Measurements from ENCODE around the gene LYZL2. TPM values are rescaled to one million over a fixed set of nuclear protein-coding genes. Genes with fewer than 3 reads are reported as not detected.

The LYZL2 gene
- total RNA-seq, 1 experiment from 2014 or later, result not detected

GRCh38 chr10:30589441-30589840 lies 40.1 kb downstream of the LYZL2 start:
- no peaks in the 10 kb centered on the region for H3K36me3 ChIP-seq (ENCODE audit: control insufficient read depth in 1 of 2, insufficient read depth in 2 of 2, low read length in 2 of 2)
- H2AFZ ChIP-seq (ENCODE audit: low read depth, low read length, poor library complexity, severe bottlenecking), result no peak overlapping the region
- no peaks in the 10 kb centered on the region for H3K27me3 ChIP-seq (ENCODE audit: insufficient read depth, low read length)
- H3K9me3 ChIP-seq (ENCODE audit: control insufficient read depth in 1 of 2, insufficient read depth in 1 of 2, low read depth in 1 of 2, low read length in 2 of 2), result no peaks in the 10 kb centered on the region
- ATAC-seq (no peak), DNase-seq (ENCODE audit: low read depth, low spot score) (no peak)
- intact Hi-C loops (cut with micrococcal nuclease), result no loop called here
- no TSS peak for BruUV-seq (replicated peaks)
- no peaks in the 10 kb centered on the region for H3K79me2 ChIP-seq (ENCODE audit: insufficient read depth, low read length)
- ChIA-PET RAD21 (ENCODE audit: low non-redundant PET in 1 of 2, low total read pairs in 2 of 2, uncharacterized antibody in 2 of 2, unreplicated experiment in 2 of 2) (no interaction called here), POLR2A (no interaction called here), CTCF (interaction anchor here (1.2 to 2.8 kb wide), 2 partner anchors 197 to 229 kb away, joined by 5 to 46 read pairs; no protein-coding TSS in a partner anchor)
- H3K9ac ChIP-seq (ENCODE audit: low read length), result no peak overlapping the region
- no peak overlapping the region for H3K4me2 ChIP-seq (ENCODE audit: low read length)
- no peaks in the 10 kb centered on the region for H3K9me2 ChIP-seq (ENCODE audit: insufficient read depth)
- H3K4me3 ChIP-seq (replicated peaks in 1 of 2; ENCODE audit: low read depth in 1 of 2, low read length in 2 of 2), result no peak overlapping the region
- TF ChIP-seq JUND (IDR thresholded peaks at IDR 0.05), result no peak
- TF ChIP-seq ZNF274 (IDR thresholded peaks at IDR 0.05; ENCODE audit: low read depth, low read length), result no peak
- TF ChIP-seq YY1 (IDR thresholded peaks at IDR 0.05; ENCODE audit: extremely low read depth, insufficient replicate concordance, low read depth, low read length), result no peak
- no peak for TF ChIP-seq EZH2phosphoT487 (IDR thresholded peaks at IDR 0.05; ENCODE audit: borderline replicate concordance)
- TF ChIP-seq ZBTB33 (IDR thresholded peaks at IDR 0.05; ENCODE audit: extremely low read depth, insufficient replicate concordance, low read length), result no peak
- no peak for TF ChIP-seq SP1 (IDR thresholded peaks at IDR 0.05; ENCODE audit: low read depth)
- TF ChIP-seq CBX3 (IDR thresholded peaks at IDR 0.05; ENCODE audit: low read depth), result no peak
- no peak for TF ChIP-seq RAD21 (IDR thresholded peaks at IDR 0.05; ENCODE audit: low read depth)
- TF ChIP-seq, protein P1, sequence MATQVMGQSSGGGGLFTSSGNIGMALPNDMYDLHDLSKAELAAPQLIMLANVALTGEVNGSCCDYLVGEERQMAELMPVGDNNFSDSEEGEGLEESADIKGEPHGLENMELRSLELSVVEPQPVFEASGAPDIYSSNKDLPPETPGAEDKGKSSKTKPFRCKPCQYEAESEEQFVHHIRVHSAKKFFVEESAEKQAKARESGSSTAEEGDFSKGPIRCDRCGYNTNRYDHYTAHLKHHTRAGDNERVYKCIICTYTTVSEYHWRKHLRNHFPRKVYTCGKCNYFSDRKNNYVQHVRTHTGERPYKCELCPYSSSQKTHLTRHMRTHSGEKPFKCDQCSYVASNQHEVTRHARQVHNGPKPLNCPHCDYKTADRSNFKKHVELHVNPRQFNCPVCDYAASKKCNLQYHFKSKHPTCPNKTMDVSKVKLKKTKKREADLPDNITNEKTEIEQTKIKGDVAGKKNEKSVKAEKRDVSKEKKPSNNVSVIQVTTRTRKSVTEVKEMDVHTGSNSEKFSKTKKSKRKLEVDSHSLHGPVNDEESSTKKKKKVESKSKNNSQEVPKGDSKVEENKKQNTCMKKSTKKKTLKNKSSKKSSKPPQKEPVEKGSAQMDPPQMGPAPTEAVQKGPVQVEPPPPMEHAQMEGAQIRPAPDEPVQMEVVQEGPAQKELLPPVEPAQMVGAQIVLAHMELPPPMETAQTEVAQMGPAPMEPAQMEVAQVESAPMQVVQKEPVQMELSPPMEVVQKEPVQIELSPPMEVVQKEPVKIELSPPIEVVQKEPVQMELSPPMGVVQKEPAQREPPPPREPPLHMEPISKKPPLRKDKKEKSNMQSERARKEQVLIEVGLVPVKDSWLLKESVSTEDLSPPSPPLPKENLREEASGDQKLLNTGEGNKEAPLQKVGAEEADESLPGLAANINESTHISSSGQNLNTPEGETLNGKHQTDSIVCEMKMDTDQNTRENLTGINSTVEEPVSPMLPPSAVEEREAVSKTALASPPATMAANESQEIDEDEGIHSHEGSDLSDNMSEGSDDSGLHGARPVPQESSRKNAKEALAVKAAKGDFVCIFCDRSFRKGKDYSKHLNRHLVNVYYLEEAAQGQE (IDR thresholded peaks at IDR 0.05; ENCODE audit: low read depth), result no peak
- TF ChIP-seq, protein P2, sequence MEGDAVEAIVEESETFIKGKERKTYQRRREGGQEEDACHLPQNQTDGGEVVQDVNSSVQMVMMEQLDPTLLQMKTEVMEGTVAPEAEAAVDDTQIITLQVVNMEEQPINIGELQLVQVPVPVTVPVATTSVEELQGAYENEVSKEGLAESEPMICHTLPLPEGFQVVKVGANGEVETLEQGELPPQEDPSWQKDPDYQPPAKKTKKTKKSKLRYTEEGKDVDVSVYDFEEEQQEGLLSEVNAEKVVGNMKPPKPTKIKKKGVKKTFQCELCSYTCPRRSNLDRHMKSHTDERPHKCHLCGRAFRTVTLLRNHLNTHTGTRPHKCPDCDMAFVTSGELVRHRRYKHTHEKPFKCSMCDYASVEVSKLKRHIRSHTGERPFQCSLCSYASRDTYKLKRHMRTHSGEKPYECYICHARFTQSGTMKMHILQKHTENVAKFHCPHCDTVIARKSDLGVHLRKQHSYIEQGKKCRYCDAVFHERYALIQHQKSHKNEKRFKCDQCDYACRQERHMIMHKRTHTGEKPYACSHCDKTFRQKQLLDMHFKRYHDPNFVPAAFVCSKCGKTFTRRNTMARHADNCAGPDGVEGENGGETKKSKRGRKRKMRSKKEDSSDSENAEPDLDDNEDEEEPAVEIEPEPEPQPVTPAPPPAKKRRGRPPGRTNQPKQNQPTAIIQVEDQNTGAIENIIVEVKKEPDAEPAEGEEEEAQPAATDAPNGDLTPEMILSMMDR (IDR thresholded peaks at IDR 0.05 in 2 of 3, conservative IDR thresholded peaks at IDR 0.05 in 1 of 3; ENCODE audit: borderline replicate concordance in 1 of 3, insufficient read depth in 1 of 3, low read depth in 2 of 3, low read length in 2 of 3), result no peak
- TF ChIP-seq POLR2AphosphoS5 (IDR thresholded peaks at IDR 0.05; ENCODE audit: low read depth, low read length), result no peak
- no peak for TF ChIP-seq POLR2A (IDR thresholded peaks at IDR 0.05; ENCODE audit: borderline replicate concordance, extremely low read depth, insufficient read depth, insufficient read length)
- TF ChIP-seq EZH2 (IDR thresholded peaks at IDR 0.05), result no peak
- no peak for TF ChIP-seq FOSL1 (IDR thresholded peaks at IDR 0.05; ENCODE audit: low read depth)
- no peak for TF ChIP-seq SIN3A (IDR thresholded peaks at IDR 0.05; ENCODE audit: low read depth)
- no peak for TF ChIP-seq ATF3 (IDR thresholded peaks at IDR 0.05)
- no peak overlapping the region for H3K27ac ChIP-seq (ENCODE audit: low read depth, low read length)
- no peaks in the 10 kb centered on the region for H4K20me1 ChIP-seq (ENCODE audit: insufficient read depth)
- H3K4me1 ChIP-seq (ENCODE audit: control insufficient read depth in 1 of 2, insufficient read depth in 2 of 2, low read length in 2 of 2), result peaks cover 0 to 3% of the 10 kb centered on the region in 2 experiments; a peak in 2 of 4 replicates
